Activated T-cell treated with anti-CD3 and anti-CD28 coated beads for 4 hours (primary cell): ENCODE measurements around the gene MINDY1.

Experiments
- DNase-seq: peaks from one replicate; pipeline ENCODE4 v3.0.0-alpha.2; 2020

MINDY1 gene

DNA sequence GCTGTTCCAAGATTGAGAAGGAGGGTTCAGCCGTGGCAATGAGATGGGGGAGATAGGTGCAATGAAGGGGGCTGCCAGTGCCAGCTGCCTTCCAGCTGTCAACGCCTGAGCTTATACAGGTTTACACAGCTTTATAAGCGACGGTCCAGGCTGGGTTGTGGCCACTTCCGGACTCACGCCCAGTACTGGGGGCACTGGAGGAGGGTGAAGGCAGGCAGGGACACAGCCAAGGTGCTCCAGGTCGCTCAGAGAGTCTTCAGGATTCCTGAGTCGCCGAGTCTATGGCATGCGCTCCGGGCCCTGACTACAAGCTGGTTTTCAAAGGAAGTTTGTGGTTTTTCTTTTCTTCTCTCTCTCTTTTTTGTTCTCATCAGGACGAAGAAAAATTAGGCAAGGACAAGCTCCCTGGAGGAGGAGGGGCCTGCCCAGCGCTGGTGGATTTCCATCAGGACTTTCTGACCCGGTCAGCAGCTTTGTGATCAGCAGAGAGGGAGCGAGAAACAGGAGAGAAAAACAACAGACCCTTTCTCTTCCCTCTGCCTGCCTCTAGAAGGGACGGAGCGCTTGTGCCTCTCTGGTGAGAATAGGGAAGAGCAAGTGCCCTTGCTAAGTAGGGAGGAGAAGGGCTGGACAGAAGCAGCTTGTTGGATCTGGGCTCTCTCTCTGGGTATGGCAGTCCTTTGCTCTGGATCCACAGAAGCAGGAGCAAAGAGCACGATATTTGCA lies at the start of gene MINDY1:
TSS of gene MINDY1 (minus strand) at position 576 of the 726 bp plus-strand sequence. CDS start 4,285 bp downstream, outside the sequence.
- DNase-seq: no peak

- no peak for DNase-seq
Measured at GRCh38 chr1:151056149-151056548, 49.4 kb upstream of the MINDY1 start.

GRCh38 chr1:151055581-151055980 lies 48.9 kb upstream of the MINDY1 start:
- DNase-seq: no peak

DNA sequence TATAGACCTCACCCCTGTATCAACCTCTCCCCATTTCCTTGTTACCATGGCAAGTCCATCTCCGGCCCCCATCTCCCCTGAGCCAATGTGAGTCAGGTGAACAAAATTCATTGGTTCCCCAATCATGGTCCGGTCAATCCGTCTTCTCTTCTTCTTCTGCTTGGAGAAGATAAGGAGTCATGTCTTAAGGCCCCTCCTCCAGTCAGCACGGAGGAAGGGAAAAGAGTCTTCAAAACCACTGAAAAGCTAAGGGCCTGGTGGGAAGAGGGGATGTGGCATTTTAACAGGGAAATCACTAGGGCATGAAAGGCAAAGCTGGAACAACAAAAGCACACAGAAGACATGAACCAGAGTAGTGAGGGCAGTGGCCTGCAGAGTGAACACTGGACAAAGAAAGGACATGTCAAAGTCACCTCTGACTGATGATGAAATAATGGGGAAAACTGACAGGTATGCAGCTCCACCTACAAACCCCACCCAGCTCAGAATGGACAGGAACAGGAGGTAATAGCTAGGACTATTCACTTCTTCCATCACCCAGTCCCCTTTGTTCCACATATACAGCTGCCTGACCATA lies 48.4 kb upstream of the MINDY1 start:
- DNase-seq: no peak

- no peak for DNase-seq
Measured at GRCh38 chr1:151051356-151052009, 44.8 kb upstream of the MINDY1 start.

- no peak for DNase-seq
Measured at GRCh38 chr1:151050051-151050688, 43.5 kb upstream of the MINDY1 start.

GRCh38 chr1:151049458-151049857 lies 42.8 kb upstream of the MINDY1 start:
- DNase-seq: no peak

- DNase-seq: no peak
Measured at GRCh38 chr1:151048645-151049032, 41.9 kb upstream of the MINDY1 start.

- peak; percentile 35 for DNase-seq
Measured at GRCh38 chr1:151047925-151048644, 41.4 kb upstream of the MINDY1 start.

DNA sequence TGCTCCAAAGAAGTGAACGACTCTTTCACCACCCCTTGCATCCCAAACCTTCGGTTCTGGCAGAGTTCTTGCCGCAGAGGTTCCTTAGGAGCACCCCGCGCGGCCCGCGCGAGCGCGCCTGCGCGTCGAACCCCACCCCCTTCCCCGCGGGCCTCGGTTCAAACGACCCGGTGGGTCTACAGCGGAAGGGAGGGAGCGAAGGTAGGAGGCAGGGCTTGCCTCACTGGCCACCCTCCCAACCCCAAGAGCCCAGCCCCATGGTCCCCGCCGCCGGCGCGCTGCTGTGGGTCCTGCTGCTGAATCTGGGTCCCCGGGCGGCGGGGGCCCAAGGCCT lies 40.9 kb upstream of the MINDY1 start, which contains the start of gene C1orf56:
TSS of gene C1orf56 (plus strand) at position 161 of the 334 bp plus-strand sequence. CDS start at position 258, 97 bp downstream.
- DNase-seq: peak; percentile 40

- DNase-seq: no peak
Measured at GRCh38 chr1:151043163-151043562, 36.5 kb upstream of the MINDY1 start.

DNA sequence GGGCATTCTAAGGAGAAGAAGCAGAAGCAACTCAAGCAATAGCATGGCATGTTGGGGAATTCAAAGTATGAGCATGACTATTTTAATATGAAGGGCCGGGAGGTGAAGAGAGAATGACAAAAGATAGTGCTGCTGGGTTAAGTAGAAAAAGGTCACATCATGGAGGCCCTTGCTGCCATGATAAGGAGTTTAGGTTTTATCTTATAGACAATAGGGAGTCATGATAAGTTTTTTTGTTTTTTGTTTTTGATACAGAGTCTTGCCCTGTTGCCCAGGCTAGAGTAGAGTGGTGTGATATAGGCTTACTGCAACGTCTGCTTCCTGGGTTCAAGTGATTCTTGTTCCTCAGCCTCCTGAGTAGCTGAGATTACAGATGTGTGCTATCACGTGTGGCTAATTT lies 32.8 kb upstream of the MINDY1 start:
- no peak for DNase-seq

- no peak for DNase-seq
Measured at GRCh38 chr1:151037032-151037431, 30.3 kb upstream of the MINDY1 start.

DNA sequence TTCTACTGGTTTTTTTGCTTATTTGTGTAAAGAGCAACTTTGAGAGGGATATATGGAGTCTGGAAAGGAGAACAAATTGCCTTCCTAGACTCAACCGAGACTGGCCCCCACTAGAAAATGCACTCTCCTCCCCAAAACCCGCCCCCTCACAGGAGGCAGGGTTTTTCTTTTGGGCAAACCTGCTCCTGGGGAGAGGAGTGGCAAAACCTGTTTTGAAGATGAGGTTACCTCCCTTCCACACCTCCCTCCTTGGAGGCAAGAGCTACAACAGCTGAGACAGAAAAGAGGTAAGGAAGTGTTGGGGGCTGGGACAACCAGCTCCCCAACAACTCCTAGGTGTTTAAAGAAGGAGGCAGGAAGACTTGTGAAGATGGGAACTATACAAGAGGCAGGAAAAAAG lies 29.7 kb upstream of the MINDY1 start, which contains the start of gene BNIPL:
TSS of gene BNIPL (plus strand) at position 231 of the 400 bp plus-strand sequence. CDS start at position 371, 140 bp downstream.
- no peak for DNase-seq

DNA sequence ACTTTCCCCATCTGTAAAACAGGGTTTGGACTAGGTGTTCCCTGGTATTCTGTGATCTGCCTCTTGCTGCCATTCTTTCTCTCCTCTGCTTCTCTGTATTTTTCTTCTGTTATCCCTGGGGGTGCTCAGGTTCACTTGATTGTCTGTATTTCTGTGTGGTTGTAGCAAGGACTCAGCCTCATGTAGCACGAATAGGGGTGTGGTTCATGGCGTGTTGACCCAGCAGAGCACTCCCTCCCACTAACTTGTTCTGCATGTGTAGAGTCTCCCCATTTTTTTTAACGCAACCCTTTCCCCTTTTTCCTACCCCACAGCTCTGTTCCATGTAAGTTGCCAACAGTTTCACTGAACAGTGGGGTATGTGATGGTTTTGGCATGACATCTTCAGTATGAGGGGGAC lies 28.5 kb upstream of the MINDY1 start:
- DNase-seq: no peak

- DNase-seq: no peak
Measured at GRCh38 chr1:151032164-151032563, 25.5 kb upstream of the MINDY1 start.

DNA sequence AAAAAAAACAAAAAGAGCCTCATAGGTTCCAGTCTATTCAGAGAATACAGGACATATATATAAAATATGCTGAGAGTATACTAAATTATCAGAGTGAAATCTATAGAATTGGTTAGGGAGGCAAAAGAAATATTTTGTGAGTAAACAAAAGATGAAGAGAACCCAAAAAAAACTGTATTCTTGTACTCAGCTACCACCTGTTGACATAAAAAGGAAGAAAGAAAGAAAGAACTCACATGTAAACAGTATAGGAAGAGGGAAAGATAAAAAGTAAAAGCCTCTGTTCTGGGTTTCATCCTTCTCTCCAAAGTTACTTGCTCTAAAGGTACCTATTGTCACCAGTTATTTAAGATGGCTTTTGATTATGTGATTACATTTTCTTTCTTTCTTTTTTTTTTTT lies 19.8 kb upstream of the MINDY1 start:
- DNase-seq: no peak

- peak; percentile 84 for DNase-seq
Measured at GRCh38 chr1:151024540-151025146, 17.9 kb upstream of the MINDY1 start.

- DNase-seq: no peak
Measured at GRCh38 chr1:151013518-151013917, 6.8 kb upstream of the MINDY1 start.

DNA sequence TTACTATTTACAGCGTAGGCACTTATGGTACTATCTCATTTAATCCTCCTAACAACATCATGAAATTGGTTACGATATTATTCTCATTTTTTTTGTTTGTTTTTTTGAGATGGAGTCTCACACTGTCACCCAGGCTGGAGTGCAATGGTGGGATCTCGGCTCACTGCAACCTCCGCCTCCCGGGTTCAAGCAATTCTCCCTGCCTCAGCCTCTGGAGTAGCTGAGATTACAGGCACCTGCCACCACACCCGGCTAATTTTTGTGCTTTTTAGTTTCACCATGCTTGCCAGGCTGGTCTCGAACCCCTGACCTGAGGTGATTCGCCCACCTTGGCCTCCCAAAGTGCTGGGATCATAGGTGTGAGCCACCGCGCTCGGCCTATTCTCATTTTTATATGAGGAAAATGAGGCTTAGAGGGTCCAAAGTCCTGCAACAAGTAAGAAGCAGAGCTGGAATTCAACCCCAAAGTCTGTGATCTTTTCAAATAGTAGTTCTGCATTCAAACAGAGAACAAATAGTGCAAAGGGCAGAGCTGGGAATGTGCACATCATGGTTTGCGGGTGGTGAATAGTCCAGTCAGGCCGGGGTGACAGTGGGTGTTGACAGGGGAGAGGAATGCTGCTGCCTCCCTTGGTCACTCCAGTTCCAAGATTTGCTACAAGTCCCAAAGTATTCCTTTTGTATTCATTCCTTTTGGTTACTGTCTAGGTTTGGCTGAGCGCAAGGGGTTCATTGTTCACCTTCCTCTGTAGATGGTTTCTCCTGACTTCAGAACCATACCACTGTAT lies 6.2 kb upstream of the MINDY1 start:
- DNase-seq: no peak

DNA sequence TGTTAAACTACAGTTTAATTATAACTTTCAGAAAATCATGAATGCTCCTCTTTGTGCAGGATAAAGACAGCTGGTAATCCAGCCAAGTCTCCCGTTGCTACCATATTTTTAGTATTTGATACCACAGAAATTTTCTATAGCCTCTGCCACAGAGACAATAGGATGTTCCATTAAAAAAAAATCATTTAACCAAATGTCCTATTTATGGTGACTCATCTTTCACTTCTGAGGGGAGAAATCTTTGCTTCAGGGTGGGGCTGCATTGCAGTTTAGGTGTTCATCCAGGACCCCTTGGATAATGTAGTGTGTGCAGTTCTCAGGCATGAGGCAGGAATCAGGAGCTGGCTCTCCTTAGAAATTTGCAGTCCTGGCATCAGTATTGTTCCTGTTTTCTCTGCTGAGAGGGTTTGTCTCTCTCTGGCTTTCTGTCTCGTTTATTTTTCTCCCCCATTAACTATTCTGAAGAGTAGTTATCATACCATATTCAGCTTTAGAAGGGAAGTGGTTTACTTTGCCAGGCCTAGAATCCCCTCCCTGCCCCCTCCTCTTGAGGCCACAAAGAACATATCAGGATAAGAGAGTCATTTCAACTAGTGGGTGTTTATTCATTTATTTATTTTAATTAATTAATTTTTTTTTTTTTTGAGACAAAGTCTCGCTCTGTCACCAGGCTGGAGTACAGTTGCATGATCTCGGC lies 4.6 kb upstream of the MINDY1 start:
- DNase-seq: no peak
